Raji (cell line): ENCODE results near the gene MFSD6.

Experiments
- POLR2A ChIP-seq: IDR thresholded peaks from 2 replicates; pipeline ENCODE4 v1.6.1; 2011; ENCODE audit warnings: low read depth, low read length, control low read depth; ENCODE audit not compliant: insufficient read depth

The MFSD6 gene

DNA sequence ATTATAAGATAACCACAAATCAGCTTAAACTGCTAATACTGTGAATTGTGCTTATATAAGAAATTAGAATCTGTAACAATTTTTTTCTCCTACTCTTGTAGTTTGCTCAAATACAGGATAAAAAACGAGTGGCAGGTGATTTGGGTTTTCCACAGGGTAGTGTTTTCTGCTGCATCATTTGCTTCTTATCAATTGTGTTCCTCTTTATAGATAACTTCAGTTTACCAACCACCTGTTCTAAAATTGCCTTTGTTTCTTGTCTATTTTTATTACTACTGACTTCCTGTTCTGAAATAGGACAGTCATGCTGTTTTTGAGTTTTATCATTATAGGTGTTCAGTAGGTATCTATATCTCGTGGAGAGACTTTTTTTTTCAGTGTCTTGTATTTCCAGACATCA lies 56.9 kb downstream of the MFSD6 start:
- no peak for TF ChIP-seq POLR2A

DNA sequence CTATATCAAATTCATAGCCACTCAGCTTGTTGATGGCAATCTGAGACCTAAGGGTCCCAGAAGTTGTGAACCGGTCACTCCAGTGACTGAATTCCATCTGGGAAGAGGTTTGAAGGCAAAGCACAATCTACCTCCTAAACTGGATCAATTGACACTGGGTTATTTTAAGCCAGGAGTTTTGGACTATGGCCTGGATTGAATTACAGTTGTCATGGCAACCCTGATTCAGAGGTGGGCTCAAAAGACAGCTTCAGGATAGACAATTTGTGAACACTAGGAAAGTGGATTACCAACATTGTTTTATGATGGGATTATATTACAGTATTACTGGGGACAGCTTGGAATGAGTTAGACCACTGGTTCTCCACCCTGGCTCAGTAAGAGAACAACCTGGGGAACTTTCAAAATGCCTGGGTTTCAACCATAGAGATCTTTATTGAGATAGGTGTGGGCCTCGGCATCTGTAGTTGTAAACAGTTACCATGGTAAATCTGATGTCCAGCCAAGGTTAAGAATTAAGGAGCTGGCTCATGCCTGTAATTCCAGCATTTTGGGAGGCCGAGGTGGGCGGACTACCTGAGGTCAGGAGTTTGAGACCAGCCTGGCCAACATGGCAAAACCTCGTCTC lies 58.8 kb downstream of the MFSD6 start:
- no peak for TF ChIP-seq POLR2A

DNA sequence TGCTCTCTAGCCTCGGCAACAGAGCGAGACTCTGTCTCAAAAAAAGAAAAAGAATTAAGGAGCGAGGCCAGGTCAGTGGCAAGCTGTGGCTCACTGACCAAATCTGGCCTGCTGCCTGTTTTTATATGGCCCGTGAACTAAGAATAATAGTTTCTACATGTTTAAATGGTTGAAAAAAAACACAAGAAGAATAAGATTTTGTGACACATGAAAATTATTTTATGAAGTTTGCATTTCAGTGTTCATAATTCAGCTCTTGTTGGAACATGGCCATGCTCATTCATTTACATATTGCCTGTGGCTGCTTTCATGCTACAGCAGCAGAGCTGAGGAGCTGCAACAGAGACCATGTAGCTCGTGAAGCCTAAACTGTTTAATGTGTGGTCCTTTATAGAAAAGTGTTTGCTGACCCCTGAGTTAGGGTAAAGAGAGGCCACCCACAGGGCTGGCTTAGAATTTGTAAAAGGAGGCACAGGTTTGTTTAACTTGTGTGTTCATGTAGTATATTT lies 59.5 kb downstream of the MFSD6 start:
- 0 out of 2 replicates have a peak, but pooled peaks have one; percentile 33 for TF ChIP-seq POLR2A

GRCh38 chr2:190468814-190469569 lies 60.8 kb downstream of the MFSD6 start:
- TF ChIP-seq POLR2A = no peak

- no peak for TF ChIP-seq POLR2A
Observed at GRCh38 chr2:190469771-190470170, 61.6 kb downstream of the MFSD6 start.

DNA sequence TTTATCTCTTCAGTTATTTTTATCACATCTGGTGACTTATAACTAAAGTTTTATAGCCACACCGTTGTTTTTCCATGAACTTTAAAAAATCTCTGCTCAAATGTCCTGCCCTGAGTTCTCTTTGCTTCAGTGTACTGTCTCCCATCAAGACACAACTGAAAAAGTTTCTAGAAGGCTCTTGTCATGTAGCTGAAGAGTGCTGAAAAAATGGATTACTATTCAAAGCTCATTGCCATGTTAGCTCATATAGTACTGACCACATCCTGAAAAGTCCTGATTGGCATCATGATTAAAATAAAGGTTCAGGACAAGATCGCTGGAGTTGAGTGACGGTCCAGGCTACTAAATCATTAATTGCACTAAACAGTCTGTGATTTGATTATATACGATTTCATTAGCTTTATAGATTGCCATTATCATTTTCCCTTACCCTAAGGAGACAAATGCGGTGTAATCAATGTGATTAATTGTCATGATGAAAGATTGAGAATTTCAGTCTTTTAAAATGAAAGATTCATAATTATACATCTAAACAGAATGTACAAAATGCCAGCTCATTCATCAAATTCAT lies 62.2 kb downstream of the MFSD6 start:
- no peak for TF ChIP-seq POLR2A

- TF ChIP-seq POLR2A = no peak
Observed at GRCh38 chr2:190477661-190478454, 69.7 kb downstream of the MFSD6 start.

DNA sequence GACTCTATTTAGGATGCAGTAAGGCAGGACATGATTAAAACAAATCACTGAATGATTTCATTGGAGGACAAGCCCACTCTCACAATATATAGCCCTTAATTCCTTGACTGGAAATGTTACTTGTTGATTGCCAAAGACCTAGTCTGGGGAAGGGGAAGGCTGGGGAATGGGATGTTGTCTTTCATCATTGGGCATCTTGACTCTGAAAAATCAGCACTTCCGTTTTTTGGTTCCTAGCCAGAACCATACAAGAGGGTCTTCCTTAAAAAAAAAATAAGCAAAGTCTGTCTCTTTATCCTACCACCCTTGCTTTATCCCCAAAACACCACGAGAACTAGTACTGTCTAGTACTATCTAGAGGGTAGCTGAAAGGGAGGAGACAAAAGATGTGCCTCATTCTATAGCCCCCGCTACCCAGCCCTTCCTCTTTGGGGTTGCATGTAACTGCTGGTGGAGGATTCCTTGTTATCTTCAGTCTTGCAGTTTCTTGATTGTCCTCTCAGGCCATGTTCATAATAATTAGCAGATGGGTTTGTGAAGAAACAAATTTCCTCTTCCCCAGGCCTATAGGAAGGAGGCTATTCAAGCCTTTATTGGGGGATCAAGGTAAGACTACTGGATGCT lies 70.5 kb downstream of the MFSD6 start:
- no peak for TF ChIP-seq POLR2A

DNA sequence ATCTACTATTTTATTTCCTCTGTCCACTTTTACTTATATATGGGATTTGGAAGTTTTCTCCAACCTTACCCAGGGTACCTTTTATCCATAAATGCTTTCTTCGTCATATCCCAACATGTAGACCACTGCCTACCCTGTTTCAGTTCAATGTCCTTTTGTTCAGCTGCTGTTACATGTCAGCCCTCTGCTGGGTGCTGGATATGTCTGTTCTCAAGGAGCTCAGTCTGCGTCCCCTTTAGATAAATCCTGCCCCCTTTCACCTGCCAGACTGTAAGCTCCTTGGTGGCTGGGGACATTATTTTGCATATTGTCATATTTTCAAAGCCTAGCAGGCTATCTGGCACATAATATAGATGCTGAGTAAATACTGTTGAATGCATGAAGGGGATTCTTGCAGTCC lies 73.2 kb downstream of the MFSD6 start:
- TF ChIP-seq POLR2A = no peak

DNA sequence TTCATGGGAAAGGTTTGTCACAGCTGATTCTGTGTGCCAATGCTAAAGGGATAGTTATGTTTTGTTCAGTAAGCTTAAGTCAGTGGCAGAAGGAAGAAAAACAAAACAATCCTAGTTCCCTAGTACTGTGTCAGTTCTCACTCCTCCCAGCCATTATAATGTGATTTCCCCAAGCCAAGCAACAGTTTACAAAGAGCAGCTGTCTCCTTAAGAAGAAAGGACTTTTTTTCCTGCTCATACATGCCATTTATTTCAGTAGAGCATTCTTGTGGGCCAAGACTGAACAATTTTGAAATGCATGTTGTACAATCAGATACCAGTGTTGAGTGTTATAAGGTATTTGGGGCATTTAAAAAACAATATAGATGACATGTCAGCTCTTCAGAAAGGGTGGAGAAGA lies 74.3 kb downstream of the MFSD6 start:
- TF ChIP-seq POLR2A = no peak

DNA sequence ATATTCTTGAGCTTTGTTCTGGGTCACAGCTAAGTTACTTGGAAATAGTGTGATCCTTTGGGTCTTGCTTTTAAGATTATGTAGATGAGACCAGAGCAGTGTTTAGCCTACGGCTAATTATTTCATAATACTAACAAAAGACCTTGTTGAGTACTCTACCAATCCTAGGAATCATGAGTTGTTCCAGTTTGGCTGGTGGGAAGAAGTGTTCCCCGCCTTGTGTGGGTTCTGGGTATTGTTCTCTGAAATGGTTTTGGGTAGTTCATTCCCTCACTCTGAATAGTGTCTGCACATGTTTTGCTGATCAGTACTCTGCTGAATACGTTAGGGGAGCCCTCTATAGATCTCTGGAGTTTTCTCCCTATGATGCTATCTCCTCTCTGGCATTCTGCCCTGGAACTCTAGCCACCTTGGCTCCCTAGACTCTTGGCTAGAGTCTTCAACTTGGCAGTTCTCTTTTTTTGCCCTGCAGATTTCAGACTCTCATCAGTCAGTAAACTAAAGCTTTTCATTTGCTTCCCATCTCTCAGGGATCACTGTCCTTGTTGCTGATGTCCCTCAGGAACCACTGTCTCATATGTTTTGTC lies 78.0 kb downstream of the MFSD6 start:
- no peak for TF ChIP-seq POLR2A

- TF ChIP-seq POLR2A = no peak
Observed at GRCh38 chr2:190488516-190489233, 80.5 kb downstream of the MFSD6 start.

- TF ChIP-seq POLR2A = no peak
Observed at GRCh38 chr2:190489475-190489874, 81.3 kb downstream of the MFSD6 start.

DNA sequence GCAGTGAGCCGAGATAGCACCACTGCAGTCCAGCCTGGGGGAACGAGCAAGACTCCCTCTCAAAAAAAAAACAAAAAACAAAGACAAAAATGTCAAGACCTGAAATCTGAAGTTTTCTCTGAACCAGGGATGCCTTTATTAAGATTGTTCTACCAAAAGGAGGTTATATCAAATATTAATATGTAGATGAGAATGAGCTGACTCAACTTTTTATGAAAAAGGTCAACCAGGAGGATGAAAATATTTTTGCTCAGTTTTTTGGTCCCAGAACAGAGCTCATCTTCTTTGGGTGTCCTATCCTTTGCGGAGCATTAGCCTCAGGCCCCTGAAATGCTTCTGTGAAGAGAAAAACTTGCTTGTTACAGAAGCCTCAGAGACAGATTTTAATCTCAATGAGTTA lies 82.3 kb downstream of the MFSD6 start:
- TF ChIP-seq POLR2A = no peak
